Measurements from ENCODE around the gene CLN5.

DNA sequence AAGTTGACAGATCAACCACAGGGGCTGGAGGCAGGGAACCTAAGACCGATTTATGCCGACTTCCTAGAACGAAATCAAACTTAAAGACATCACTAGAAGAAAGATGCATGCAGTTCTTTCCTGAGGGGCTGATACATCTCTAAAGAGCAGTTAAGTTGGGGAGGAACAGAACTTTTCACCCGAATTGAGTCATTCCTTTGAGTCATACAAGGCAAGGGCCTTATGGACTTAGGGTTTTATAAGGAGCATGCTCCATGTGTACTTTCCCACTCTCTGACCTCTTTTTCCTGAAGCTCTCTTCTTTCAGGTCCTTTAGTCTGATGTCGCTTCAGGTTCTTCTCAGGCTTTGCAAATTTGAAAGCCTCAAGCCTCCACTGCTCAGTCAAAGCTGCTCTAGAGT, 43.0 kb downstream of the CLN5 start:
- TF ChIP-seq CTCF (IDR thresholded peaks at IDR 0.05 in 2 of 3, conservative IDR thresholded peaks at IDR 0.05 in 1 of 3; ENCODE audit: control insufficient read depth in 2 of 3, extremely low read depth in 1 of 3, insufficient read depth in 1 of 3, low read depth in 3 of 3, low read length in 3 of 3) (no peak), SP1 (IDR thresholded peaks at IDR 0.05; ENCODE audit: low read depth, low read length) (no peak), EP300 (IDR thresholded peaks at IDR 0.05; ENCODE audit: borderline replicate concordance in 1 of 2, control insufficient read depth in 1 of 2, low read depth in 2 of 2, low read length in 2 of 2) (no peak), RCOR1 (conservative IDR thresholded peaks at IDR 0.05; ENCODE audit: low read depth, low read length) (no peak), SIN3A (IDR thresholded peaks at IDR 0.05; ENCODE audit: low read depth, low read length) (no peak), CEBPB (IDR thresholded peaks at IDR 0.05; ENCODE audit: borderline replicate concordance in 1 of 2, low read depth in 2 of 2, low read length in 2 of 2) (no peak), POLR2A (IDR thresholded peaks at IDR 0.05; ENCODE audit: low read depth, low read length) (no peak), USF2 (IDR thresholded peaks at IDR 0.05; ENCODE audit: borderline replicate concordance, low read depth, low read length) (no peak), EGR1 (IDR thresholded peaks at IDR 0.05; ENCODE audit: borderline replicate concordance in 1 of 2, low read depth in 2 of 2, low read length in 2 of 2) (no peak), IRF3 (IDR thresholded peaks at IDR 0.05) (no peak), SMC3 (IDR thresholded peaks at IDR 0.05; ENCODE audit: borderline replicate concordance, low read length) (no peak), SUZ12 (IDR thresholded peaks at IDR 0.05; ENCODE audit: unreplicated experiment) (no peak)
